KOPT-K1 (cell line): ENCODE measurements around the gene BMPR2.
"Not testable (repeated sequence)": the region's sequence is repeated elsewhere in the genome, so short reads cannot be mapped to it uniquely, and the experiment has no call there.

Experiments used
- H3K27ac ChIP-seq: fragments of 200-600 bp; sonication (generic); 2 replicates; pipeline ENCODE4 v1.5.1; 2016; ENCODE audit warnings: antibody characterized with exemption, mild to moderate bottlenecking, low read depth, low read length; ENCODE audit not compliant: poor library complexity, severe bottlenecking
- H3K36me3 ChIP-seq: fragments of 200-600 bp; sonication (generic); 2 replicates; pipeline ENCODE4 v1.5.1; 2017; ENCODE audit warnings: antibody characterized with exemption, mild to moderate bottlenecking, low read length, moderate library complexity; ENCODE audit not compliant: insufficient read depth
- H3K9me3 ChIP-seq: fragments of 200-600 bp; sonication (generic); 2 replicates; pipeline ENCODE4 v1.5.1; 2017; ENCODE audit warnings: antibody characterized with exemption, low read length, mild to moderate bottlenecking; ENCODE audit not compliant: insufficient read depth, poor library complexity, severe bottlenecking

BMPR2 gene

DNA sequence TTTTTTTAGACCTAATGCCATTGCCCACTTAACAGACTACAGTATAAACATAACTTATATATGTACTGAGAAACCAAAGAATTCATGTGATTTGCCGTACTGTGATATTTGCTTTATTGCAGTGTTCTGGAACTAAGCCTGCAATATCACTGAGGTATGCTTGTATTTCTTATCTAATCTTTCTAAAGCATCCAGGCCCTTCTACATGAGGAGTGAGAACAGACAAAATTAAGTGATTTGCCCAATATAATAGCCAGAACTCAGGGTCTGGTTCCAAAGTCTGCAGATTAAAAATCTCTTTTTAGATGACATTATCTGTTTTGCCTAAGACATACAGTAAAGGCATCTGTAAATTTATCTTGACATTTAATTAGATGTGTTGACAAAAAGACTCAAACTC is 41.9 kb downstream of the BMPR2 start:
- H3K36me3 ChIP-seq, result no peaks in the 10 kb centered on the region
- H3K27ac ChIP-seq, result no peak overlapping the region
- no peaks in the 10 kb centered on the region for H3K9me3 ChIP-seq

DNA sequence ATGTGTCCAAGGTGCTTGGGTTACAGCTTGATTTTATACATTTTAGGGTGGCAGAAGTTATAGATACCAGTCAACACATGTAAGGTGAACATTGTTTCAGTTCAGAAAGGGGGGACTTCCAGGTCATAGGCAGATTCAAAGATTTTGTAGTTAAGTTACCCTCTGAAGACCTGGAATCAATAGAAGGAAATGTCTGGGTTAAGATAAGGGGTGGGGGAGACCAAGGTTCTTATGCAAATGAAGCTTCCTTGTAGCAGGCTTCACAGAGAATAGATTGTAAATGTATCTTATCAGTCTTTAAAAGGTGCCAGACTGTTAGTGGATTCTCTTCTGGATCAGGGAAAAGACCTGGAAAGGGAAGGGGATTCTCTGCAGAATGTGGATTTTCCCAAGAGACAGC is 42.4 kb downstream of the BMPR2 start:
- Histone ChIP-seq H3K36me3 (no peaks in the 10 kb centered on the region), H3K27ac (no peak overlapping the region), H3K9me3 (no peaks in the 10 kb centered on the region)

DNA sequence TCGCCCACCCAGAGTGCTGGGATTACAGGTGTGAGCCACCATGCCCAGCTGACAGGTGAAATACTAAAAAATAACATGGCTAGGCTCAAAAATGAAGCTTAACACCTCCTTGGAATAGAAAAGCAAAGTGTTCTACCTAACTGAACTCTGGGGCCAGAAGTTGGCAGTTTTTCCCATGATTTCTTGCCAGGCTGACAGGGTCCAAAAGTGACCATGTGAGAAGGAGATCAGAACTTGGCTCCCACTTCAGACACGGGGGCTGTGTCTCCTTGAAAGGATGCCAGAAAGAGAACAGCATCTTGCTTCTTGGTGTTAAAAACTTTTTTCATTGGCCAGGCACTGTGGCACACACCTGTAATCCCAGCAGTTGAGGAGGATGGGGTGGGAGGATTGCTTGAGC is 47.0 kb downstream of the BMPR2 start:
- Histone ChIP-seq H3K36me3 (no peaks in the 10 kb centered on the region), H3K9me3 (no peaks in the 10 kb centered on the region), H3K27ac (no peak overlapping the region)

DNA sequence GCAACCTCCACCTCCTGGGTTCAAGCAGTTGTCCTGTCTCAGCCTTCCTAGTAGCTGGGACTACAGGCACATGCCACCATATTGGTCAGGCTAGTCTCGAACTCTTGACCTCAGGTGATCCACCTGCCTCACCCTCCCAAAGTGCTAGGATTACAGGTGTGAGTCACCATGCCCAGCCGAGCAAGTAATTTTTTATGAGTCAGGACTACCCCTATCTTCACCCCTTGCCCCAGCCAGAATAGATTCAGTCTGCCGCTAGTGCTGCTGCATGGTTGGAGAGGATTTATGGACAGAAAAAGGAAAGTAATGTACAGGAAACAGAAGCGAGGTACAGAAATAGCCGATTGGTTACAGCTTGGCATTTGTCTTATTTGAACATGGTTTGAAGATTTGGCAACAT is 48.9 kb downstream of the BMPR2 start:
- Histone ChIP-seq H3K36me3 (no peaks in the 10 kb centered on the region), H3K9me3 (peaks cover 8% of the 10 kb centered on the region), H3K27ac (no peak overlapping the region)

DNA sequence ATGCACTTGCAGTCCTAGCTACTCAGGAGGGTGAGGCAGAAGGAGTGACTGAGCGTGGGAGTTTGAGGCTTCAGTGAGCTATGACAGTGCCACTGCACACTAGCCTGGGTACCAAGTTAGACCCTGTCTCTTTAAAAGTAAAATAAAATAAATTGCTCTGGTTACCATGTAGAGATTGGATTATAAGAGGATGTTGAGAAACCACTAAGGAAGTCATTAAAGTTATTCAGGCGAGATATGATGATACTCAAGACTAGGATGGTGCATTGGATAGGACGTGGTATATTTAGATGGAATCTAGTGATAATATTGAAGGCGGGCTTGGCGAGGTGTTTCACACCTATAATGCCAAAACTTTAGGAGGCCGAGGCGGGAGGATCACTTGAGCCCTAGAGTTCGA is 50.6 kb downstream of the BMPR2 start:
- Histone ChIP-seq H3K27ac (no peak overlapping the region), H3K36me3 (no peaks in the 10 kb centered on the region), H3K9me3 (peaks cover 8% of the 10 kb centered on the region)

DNA sequence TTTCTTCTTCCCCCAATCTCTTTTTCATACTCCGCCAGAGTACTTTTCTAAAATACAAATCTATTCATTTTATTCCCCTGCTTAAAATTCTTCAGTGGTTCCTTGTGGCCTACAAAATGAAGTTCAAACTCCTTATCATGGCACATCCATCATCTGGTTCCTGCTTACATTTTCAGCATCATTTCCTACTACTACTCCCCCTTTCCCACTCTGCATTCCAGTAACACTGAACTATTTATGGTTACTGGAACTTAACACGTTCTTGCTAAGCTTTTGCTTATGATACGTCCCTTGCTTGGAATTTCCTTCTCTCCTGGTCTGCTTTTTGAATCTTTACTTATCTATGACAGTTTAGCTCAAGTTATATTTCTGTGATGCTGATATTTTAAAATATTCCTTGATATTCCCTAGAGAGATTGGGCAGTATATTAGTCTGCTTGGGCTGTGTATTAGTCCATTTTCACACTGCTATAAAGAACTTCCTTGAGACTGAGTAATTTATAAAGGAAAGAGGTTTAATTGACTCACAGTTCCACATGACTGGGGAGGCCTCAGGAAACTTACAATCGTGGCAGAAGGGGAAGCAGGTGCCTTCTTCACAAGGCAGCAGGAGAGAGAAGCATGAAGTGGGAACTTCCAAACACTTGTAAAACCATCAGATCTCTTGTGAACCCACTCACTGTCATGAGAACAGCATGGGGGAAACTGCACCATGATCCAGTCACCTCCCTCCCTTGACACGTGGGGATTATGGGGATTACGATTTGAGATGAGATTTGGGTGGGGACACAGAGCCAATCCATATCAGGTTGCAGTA is 53.2 kb downstream of the BMPR2 start:
- peaks cover 8% of the 10 kb centered on the region for H3K9me3 ChIP-seq
- H3K27ac ChIP-seq, result no peak overlapping the region
- H3K36me3 ChIP-seq, result no peaks in the 10 kb centered on the region

DNA sequence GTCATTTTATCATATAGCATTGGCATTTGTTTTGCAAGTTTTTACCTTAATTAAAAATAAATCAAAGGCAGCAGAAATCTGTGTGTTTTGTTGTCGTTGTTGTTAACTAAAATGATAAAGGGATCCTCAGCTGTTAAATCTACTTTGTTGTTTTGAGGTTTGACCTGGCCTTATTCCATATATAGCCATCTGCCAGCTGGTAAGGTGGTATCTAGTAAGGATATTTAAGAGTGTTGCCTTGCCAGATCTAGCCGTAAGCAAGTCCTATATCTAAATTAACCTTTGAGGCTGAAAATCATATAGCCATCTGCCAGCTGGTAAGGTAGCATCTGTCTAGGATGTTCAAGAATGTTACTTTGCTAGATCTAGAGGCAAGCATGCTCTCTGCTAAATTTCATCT is 56.6 kb downstream of the BMPR2 start:
- Histone ChIP-seq H3K27ac (no peak overlapping the region), H3K9me3 (peaks cover 8% of the 10 kb centered on the region), H3K36me3 (no peaks in the 10 kb centered on the region)

DNA sequence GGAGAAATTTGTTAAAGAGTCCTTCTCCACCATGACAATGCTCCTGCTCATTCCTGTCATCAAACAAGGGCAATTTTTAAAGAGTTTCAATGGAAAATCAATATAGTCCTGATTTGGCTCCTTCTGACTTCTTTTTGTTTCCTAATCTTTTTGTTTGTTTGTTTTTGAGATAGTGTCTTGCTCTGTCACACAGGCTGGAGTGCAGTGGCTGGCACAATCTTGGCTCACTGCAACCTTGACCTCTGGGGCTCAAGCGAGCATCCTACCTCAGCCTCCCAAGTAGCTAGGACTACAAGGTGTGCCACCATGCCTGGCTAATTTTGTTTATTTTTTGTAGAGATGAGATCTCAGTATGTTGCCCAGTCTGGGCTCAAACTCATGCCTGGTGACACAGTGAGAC is 58.3 kb downstream of the BMPR2 start:
- Histone ChIP-seq H3K9me3 (peaks cover 5% of the 10 kb centered on the region), H3K27ac (no peak overlapping the region)

DNA sequence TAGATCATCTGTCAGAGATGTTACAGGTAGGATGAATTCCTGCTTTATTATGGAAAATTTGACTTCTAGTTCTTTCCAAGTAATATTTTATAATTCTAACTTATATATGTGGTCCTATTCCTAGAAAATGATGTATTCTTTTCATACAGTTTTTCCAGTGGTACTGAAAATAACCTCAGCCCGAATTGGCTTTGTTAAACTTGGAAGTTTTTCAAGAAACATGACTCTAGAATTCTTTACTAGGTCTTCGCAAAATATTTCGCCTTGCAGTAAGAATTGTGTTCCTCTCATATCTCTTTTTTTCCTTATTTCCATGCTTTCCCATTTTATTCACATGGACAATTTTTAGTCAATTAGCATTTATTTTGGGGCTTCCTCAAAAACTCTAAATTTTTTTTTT is 60.5 kb downstream of the BMPR2 start:
- H3K9me3 ChIP-seq, result no peaks in the 10 kb centered on the region
- H3K27ac ChIP-seq, result no peak overlapping the region
- H3K36me3 ChIP-seq, result no peaks in the 10 kb centered on the region

More for the DNA sequence above, 58.3 kb downstream of the BMPR2 start:
- H3K36me3 ChIP-seq, result no peaks in the 10 kb centered on the region

DNA sequence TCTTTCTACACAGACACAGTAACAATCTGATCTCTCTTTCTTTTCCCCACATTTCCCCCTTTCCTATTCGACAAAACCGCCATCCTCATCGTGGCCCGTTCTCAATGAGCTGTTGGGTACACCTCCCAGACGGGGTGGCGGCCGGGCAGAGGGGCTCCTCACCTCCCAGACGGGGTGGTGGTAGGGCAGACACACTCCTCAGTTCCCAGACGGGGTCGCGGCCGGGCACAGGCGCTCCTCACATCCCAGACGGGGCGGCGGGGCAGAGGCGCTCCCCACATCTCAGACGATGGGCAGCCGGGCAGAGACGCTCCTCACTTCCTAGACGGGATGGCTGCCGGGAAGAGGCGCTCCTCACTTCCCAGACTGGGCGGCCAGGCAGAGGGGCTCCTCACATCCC is 64.0 kb downstream of the BMPR2 start:
- not testable (repeated sequence) for H3K36me3 ChIP-seq, H3K27ac ChIP-seq, H3K9me3 ChIP-seq

DNA sequence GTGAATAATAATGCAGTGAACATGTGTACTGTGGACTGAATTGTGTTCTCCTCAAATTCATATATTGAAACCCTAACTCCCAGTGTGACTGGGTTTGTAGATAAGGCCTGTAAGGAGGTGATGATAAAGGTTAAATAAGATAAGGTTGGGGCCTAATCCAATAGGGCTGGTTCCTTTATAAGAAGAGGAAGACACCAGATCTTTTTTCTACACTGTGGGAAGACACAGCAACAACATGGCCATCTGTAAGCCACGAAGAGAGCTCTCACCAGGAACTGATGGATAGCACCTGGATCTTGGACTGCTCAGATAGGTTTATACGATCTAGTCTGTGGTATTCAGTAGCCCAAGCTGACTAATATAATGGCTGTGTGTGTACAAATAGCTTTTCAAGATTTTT is 66.8 kb downstream of the BMPR2 start:
- H3K36me3 ChIP-seq, result no peaks in the 10 kb centered on the region
- H3K27ac ChIP-seq, result no peak overlapping the region
- no peaks in the 10 kb centered on the region for H3K9me3 ChIP-seq

DNA sequence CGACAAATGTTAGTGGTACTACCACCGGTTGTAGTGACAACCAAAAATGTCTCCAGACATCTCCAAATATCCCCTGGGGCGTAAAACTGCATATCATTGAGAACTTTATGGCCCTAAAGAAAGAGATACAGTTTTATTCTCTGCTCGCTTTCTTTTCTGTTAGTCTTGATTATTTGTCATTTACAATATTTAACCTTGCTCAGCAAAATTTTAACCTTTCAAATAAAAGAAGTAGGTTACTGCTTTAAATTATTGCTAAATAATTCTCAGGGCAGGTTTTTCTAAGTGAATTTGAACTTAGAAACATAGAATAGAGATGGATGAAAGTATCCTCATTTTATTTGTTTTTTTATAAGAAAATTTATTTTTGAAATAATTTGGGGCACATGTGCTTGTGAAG is 67.9 kb downstream of the BMPR2 start:
- Histone ChIP-seq H3K36me3 (no peaks in the 10 kb centered on the region), H3K27ac (no peak overlapping the region), H3K9me3 (no peaks in the 10 kb centered on the region)

DNA sequence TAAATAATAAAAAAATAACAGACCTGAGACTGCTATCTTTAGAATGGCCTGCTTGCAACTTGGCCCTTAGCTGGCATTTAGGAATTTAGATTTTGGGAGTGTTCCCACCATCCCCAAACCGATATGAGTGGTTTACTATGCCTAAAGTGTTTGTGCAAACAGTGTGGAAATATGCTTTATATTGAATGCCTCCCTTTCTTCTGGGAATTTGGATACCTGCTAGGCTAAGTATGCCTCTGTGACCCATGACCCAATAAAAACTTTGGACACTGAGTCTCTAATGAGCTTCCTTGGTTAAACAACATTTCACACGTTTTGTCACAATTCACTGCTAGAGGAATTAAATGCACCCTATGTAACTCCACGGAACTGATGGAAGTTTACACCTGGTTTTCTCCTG is 73.2 kb downstream of the BMPR2 start:
- H3K9me3 ChIP-seq, result peaks cover 4% of the 10 kb centered on the region
- no peaks in the 10 kb centered on the region for H3K36me3 ChIP-seq
- H3K27ac ChIP-seq, result no peak overlapping the region

DNA sequence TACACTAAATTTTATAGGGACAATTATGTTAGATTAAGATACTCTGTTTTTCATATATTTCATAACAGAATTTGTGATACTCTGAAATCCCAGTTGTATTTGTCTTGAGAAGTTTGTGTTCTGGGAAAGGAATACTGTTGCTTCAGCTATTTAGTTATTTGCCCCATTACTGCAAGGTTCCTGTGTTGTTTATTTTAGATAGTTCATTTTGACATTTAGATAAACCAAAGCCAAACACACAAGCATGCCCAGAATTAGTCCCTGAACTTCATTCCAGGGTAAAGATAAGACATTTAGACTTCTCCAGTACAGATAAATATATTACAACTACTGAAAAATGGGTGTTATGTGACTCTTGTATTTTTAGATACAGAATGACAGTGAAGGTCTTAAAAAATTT is 74.7 kb downstream of the BMPR2 start:
- Histone ChIP-seq H3K9me3 (peaks cover 4% of the 10 kb centered on the region), H3K36me3 (no peaks in the 10 kb centered on the region), H3K27ac (no peak overlapping the region)

DNA sequence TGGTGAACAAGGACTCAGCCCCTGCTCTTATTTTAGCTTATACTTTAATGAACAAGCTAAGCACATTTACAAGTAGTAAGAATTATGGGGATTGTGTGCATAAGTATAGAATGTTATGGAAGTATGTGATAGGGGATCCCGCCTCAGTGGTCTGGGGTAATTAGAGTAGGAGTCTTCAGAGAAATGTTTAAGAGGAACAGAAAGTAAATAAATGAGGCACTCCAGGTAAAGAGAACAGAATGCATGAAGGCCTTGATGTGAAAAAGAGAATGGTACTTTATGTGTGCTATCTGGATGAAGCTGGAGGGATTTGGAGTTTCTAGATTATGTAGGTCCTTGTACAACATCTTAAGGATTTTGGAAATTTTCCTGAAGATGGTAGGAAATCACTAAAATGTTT is 76.6 kb downstream of the BMPR2 start:
- H3K36me3 ChIP-seq, result no peaks in the 10 kb centered on the region
- H3K27ac ChIP-seq, result no peak overlapping the region
- H3K9me3 ChIP-seq, result peaks cover 4% of the 10 kb centered on the region

DNA sequence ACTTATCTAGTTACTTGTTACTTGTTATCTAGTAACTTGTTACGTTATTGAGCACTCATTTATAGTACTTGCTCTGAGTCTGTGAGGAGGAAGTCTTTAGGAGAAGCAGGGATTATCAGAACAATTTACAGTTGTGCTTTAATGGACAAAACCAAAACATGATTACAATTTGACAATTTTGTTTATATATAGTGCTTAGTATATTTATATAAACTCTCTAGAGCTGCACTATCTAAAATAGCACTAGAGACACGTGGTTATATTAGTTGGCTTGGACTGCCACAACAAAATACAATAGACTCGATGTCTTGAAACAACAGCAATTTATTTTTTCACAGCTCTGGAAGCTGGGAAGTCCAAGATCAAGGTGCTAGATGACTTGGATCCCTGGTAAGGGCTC is 78.4 kb downstream of the BMPR2 start:
- peaks cover 1% of the 10 kb centered on the region for H3K9me3 ChIP-seq
- H3K27ac ChIP-seq, result no peak overlapping the region
- no peaks in the 10 kb centered on the region for H3K36me3 ChIP-seq
